ENCODE data around the gene NAXE.
"Not testable (repeated sequence)": the region's sequence is repeated elsewhere in the genome, so short reads cannot be mapped to it uniquely, and the experiment has no call there.

Gene NAXE

GRCh38 chr1:156571261-156571852, 20.2 kb upstream of the NAXE start:
- peak; percentile 91 for DNase-seq

DNA sequence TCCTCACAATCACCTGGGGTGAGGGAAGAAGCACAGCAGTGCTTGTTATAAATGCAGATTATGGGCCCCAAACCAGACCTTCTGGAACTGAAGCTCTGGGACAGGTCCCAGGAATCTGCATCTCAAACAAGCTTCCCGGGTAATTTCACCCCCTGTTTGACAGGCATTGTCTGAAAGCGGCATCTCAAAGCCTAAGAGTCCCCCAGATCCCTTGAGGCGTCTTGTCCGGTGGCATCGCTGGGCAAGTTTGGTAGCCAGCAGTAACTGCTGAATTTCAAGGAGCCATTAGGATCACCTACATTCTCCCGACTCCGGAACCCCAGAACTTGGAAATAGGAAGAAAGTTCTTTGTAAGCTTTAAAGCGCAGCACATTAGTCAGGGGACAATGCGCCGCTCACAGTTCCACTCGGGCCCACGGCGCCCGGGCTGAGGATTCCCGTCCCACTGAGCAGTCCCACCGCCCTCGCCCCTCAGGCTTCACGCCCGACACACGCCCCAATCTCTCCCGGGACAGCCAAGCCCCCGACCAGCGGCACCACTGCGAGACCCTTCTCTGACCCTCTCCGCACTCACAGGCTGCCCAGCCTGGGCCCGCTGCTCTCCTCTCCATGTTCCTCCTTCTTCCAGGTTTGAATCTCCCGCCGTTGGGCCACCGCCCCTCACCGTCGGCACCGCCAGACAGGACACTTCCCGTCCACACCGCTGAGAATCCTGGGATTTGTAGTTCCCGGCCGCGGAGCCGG, 19.5 kb upstream of the NAXE start, which contains the start of gene IQGAP3:
Gene IQGAP3, minus strand, starts transcription at position 647 of the 744 bp plus-strand sequence. Its CDS starts 36 bp downstream, at position 611.
- DNase-seq, result peak; percentile 82

- DNase-seq, result no peak
These were observed 18.9 kb upstream of the NAXE start for GRCh38 chr1:156572663-156573018.

GRCh38 chr1:156574039-156574633, 17.4 kb upstream of the NAXE start:
- no peak for DNase-seq

- no peak for DNase-seq
These were observed 14.0 kb upstream of the NAXE start for GRCh38 chr1:156577550-156577949.

DNA sequence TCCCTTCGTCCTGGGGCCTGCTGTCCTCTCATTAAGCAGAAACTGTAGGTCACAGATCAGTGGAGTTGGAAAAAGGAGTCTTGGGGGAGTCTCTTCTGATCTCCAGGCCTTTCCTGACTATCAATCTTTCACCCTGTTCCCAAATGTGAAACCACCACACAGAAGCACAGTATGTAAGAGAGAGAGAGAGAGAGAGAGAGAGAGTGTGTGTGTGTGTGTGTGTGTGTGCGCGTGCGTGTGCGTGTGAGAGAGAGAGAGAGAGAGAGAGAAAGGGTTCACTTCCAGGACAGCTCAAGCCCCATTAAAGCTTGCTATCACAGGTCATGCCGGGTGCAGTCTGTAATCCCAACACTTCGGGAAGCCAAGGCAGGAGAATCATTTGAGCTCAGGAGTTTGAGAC, 13.5 kb upstream of the NAXE start:
- DNase-seq, result no peak

- no peak for DNase-seq
These were observed 12.1 kb upstream of the NAXE start, which contains the start of gene TTC24 for GRCh38 chr1:156579472-156579871. TSS of gene TTC24 (plus strand) at chr1:156579723. CDS start at chr1:156581365, 1,642 bp downstream.

- no peak for DNase-seq
These were observed 9.8 kb upstream of the NAXE start for GRCh38 chr1:156581661-156582387.

GRCh38 chr1:156582388-156583017, 9.1 kb upstream of the NAXE start:
- DNase-seq, result no peak

DNA sequence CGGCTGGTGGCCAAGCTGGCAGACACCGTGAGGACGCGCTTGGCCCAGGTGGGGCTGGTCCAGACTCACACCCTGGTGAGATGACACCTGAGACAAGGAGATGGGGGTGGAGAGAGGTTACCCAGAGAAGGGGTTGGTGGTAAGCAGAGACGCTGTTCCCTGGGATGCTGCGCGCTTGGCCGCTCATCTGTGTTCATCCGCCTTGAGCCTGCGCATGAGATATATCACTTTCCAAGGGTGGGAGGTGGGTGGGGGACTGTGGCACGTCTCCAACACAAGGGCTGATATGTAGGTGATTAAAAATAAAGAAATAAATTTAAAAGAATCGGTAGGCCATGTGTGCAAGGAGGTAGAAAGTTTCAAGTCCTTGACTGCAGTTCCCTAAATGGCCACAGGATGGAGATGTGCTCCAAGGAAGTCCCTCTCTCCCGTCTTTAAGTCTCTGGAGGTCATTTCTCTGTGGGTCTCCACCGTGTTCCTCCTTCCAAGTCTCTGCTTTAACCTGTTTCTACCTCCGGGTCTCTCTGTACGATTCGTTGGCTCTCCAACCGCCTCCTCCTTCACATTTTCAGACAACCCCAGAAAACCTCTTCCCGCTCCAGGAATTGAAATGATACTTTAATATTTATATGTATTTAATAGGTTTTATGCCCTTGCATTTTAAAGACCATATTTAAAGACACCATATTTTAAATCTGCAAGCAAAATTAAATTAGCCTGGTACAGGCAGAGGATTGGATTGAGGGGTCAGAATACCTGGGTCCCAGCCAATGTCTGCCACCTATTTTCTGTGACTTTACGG, 7.6 kb upstream of the NAXE start:
- peak; percentile 79 for DNase-seq

- no peak for DNase-seq
These were observed 6.8 kb upstream of the NAXE start for GRCh38 chr1:156584813-156585212.

GRCh38 chr1:156586323-156586722, 5.3 kb upstream of the NAXE start:
- DNase-seq, result no peak

GRCh38 chr1:156586892-156587477, 4.6 kb upstream of the NAXE start:
- DNase-seq, result no peak

- not testable (repeated sequence) for DNase-seq
These were observed 3.6 kb upstream of the NAXE start for GRCh38 chr1:156587927-156588326.

DNA sequence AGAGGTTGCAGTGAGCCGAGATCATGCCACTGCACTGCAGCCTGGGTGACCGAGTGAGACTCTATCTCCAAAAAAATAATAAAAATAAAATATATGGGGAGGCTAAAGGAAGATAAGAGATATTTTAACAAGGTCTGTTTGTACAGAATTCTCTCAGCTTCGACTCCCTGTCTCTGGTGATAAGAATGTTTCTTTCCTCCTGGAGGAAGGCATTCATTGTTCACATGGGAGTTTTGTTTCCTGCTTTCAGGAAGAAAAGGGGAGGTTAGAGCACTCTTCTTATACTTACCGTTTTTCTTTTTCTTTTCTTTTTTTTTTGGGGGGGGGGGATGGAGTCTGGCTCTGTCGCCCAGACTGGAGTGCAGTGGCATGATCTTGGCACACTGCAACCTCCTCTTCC, 2.0 kb upstream of the NAXE start:
- no peak for DNase-seq

DNA sequence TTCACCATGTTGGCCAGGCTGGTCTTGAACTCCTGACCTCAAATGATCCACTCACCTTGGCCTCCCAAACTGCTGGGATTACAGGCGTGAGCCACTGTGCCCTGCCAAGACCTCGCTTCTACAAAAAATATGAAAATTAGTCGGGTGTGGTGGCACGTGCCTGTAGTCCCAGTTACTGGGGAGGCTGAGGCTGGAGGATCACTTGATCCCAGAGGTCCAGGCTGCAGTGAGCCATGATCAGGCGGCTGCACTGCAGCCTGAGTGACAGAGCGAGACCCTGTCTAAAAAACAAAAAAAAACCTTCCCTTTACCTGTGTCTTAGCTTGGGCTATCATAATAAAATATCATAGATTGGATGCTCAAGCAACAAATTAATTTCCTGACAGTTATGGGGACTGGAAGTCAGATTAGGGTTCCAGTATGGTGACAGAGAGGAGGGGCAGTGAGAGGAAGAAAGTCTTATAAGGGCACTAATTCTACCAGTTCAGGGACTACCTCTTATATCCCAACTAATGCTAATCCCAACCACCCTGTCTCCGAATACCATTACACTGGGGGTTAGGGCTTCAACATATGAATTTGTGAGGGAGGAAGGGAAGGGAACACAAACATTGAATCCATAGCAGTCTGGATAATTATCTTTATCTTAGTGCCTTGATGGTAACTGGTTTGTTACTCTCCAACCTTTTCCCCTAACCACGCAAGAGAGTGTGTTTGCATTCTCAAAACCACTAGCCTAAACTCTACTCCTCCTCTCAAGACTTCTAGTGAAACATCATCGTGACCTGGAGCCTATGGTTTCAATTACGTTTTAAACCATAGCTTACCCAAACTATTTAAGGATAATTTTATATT, 1.0 kb upstream of the NAXE start:
- DNase-seq, result no peak

DNA sequence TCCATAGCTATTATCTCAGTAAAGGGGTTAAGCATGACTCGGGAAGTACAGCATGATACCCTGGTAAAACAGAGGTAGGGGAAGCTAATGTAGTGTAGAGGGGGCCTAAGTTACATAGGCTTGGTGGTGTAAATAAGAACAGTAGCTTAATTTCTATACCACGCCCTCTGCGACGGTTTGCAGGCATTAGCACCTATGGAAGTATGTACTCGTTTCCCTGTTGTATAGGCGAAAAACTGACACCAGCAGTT, 470 bp upstream of the NAXE start:
- DNase-seq, result no peak

DNA sequence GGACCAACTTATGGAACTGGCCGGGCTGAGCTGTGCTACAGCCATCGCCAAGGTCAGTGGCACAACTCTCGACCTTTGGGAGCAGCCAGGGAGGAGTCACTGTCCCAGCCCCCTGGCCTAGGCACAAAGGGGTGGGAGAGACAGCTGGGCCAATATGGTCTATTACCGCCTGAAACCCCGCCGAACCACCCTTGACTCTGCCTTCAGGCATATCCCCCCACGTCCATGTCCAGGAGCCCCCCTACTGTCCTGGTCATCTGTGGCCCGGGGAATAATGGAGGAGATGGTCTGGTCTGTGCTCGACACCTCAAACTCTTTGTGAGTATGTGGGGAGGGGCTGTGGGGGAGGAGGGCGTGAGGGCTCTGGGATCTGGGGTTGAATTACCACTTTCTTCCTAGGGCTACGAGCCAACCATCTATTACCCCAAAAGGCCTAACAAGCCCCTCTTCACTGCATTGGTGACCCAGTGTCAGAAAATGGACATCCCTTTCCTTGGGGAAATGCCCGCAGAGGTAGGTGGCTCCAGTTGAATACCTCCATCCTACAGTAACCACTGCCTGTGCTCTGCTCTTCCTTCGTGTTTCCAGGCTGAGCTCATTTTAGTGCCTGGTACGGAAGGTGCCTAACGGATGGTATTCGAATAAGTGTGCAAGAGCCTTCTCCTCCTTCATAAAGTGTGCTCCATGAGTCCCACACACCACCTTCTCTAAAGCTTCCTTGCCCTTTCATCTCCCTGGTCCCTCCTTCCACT, 758 bp downstream of the NAXE start:
- no peak for DNase-seq

GRCh38 chr1:156592910-156593660, 1.5 kb downstream of the NAXE start:
- no peak for DNase-seq

DNA sequence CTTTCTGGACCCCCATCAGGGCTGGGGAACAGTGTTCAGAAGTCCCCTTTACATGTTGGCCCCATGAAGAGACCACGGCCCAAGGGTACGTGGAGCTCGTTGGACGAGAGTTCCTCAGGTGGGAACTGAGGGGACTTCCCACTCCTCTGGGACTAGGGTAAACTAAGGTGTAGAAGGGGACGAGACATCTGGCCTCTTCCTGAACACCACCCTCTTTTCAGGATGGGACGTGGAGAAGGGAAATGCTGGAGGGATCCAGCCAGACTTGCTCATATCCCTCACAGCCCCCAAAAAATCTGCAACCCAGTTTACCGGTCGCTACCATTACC, 2.0 kb downstream of the NAXE start:
- DNase-seq, result no peak
